A673 (cell line): Measurements from ENCODE around the gene LUZP4. TPM values are rescaled to one million over a fixed set of nuclear protein-coding genes. Genes with fewer than 3 reads are reported as not detected.
"Not testable (repeated sequence)": the region's sequence is repeated elsewhere in the genome, so short reads cannot be mapped to it uniquely, and the experiment has no call there.

Source experiments
- BruUV-seq: library from RNA; stranded (reverse); fragments of 400-500 nt; replicated peaks from 2 replicates; lab custom pipeline; 2021; lab: Mats Ljungman, UMichigan
- CTCF ChIA-PET: fragments of 300-600 bp; sonication (Branson Sonifier 250); formaldehyde crosslinking; loops from one replicate; lab custom pipeline; 2022; ENCODE audit warnings: antibody characterized with exemption; lab: Charles Lee
- POLR2A ChIA-PET: fragments of 300-600 bp; sonication (Branson Sonifier 250); formaldehyde crosslinking; loops from one replicate; lab custom pipeline; 2022; ENCODE audit warnings: antibody characterized with exemption; ENCODE audit not compliant: low non-redundant PET; lab: Charles Lee
- DNase-seq: peaks from one replicate; pipeline ENCODE4 v3.0.0-alpha.2; 2015; ENCODE audit warnings: low spot score
- H3K27ac ChIP-seq: fragments of 200-600 bp; sonication (generic); 2 replicates; pipeline ENCODE4 v1.5.1; 2016; ENCODE audit warnings: mixed run types, low read depth, mild to moderate bottlenecking, mixed read lengths, antibody characterized with exemption, low read length; ENCODE audit not compliant: poor library complexity, severe bottlenecking
- H3K27me3 ChIP-seq: fragments of 200-600 bp; sonication (generic); replicated peaks from 2 replicates; pipeline ENCODE4 v1.6.1; 2017; ENCODE audit warnings: mixed run types, low read depth, mild to moderate bottlenecking, mixed read lengths, antibody characterized with exemption, low read length; ENCODE audit not compliant: insufficient read depth, poor library complexity
- H3K36me3 ChIP-seq: fragments of 200-600 bp; sonication (generic); 2 replicates; pipeline ENCODE4 v1.6.1; 2016; ENCODE audit warnings: mixed run types, mild to moderate bottlenecking, mixed read lengths, antibody characterized with exemption, low read length; ENCODE audit not compliant: insufficient read depth, poor library complexity, severe bottlenecking
- H3K4me1 ChIP-seq: fragments of 200-600 bp; sonication (generic); 2 replicates; pipeline ENCODE4 v1.6.1; 2017; ENCODE audit warnings: mixed run types, mild to moderate bottlenecking, mixed read lengths, antibody characterized with exemption, low read length; ENCODE audit not compliant: insufficient read depth, poor library complexity, severe bottlenecking
- H3K4me3 ChIP-seq: fragments of 200-600 bp; sonication (generic); 2 replicates; pipeline ENCODE4 v1.5.1; 2016; ENCODE audit warnings: low read depth, mixed run types, mild to moderate bottlenecking, mixed read lengths, low read length; ENCODE audit not compliant: poor library complexity, severe bottlenecking
- H3K9me3 ChIP-seq: fragments of 200-600 bp; sonication (generic); 2 replicates; pipeline ENCODE4 v1.6.1; 2016; ENCODE audit warnings: mixed run types, low read depth, mild to moderate bottlenecking, mixed read lengths, antibody characterized with exemption, low read length; ENCODE audit not compliant: poor library complexity, severe bottlenecking
- CTCF ChIP-seq: fragments of 300-800, 200-600 bp; sonication (generic); conservative IDR thresholded peaks from 2 replicates; pipeline ENCODE4 v1.5.1; 2017; ENCODE audit warnings: low read depth, mild to moderate bottlenecking, antibody characterized with exemption, low read length, moderate library complexity, mixed read lengths
- EZH2 ChIP-seq: fragments of 200-600 bp; sonication (generic); IDR thresholded peaks from 2 replicates; pipeline ENCODE4 v1.6.1; 2017; ENCODE audit warnings: borderline replicate concordance, low read depth, mild to moderate bottlenecking, mixed read lengths, antibody characterized with exemption, low read length; ENCODE audit not compliant: poor library complexity, severe bottlenecking
- intact Hi-C: fragments of 100-400 bp; cut with micrococcal nuclease; formaldehyde crosslinking; loops from one replicate; pipeline ENCODE4 v1.10.0; 2022; ENCODE audit not compliant: unreplicated experiment
- total RNA-seq: library from RNA; stranded (reverse); gene quantifications from 2 replicates; pipeline ENCODE4 v1.2.3, GENCODE V29; 2021

The LUZP4 gene
- total RNA-seq, 1 experiment from 2014 or later, result not detected

- Histone ChIP-seq H3K36me3 (no peaks in the 10 kb centered on the region), H3K27me3 (peaks cover 13% of the 10 kb centered on the region), H3K27ac (no peak overlapping the region), H3K4me3 (no peak overlapping the region), H3K9me3 (no peaks in the 10 kb centered on the region), H3K4me1 (no peaks in the 10 kb centered on the region)
- CTCF ChIA-PET, result no interaction called here
- POLR2A ChIA-PET, result no interaction called here
- BruUV-seq, result no TSS peak
- intact Hi-C loops, result no loop called here
- TF ChIP-seq EZH2 (no peak), CTCF (no peak)
- DNase-seq, result no peak
These were observed 28.6 kb downstream of the LUZP4 start for GRCh38 chrX:115318139-115318538.

DNA sequence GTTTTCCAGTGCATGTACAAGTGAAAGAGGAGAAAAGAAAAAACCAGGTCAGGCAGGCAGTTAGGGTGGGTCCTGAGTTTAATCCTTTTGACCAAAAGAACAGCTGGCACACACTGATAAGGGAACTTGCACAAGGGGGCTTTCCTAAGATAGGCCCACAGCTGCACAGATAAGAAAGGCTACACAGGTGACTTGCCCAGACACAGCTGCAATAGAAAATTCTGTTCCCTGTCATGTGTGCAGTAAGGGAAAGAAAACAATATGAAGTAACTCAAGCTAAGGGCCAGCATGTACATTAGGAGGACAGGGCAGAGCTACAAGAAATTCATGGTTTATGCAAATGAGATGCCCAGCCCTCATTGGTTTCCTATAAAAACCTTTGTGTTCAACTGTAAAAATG is 32.9 kb downstream of the LUZP4 start:
- Histone ChIP-seq H3K9me3 (no peaks in the 10 kb centered on the region), H3K36me3 (no peaks in the 10 kb centered on the region), H3K27ac (no peak overlapping the region), H3K4me1 (no peaks in the 10 kb centered on the region), H3K27me3 (peaks cover 6% of the 10 kb centered on the region), H3K4me3 (no peak overlapping the region)
- no TSS peak for BruUV-seq
- ChIA-PET POLR2A (no interaction called here), CTCF (no interaction called here)
- DNase-seq, result no peak
- intact Hi-C loops, result no loop called here
- no peak for TF ChIP-seq EZH2
- TF ChIP-seq CTCF, result no peak

GRCh38 chrX:115324194-115324593 is 34.7 kb downstream of the LUZP4 start:
- ChIA-PET POLR2A (no interaction called here), CTCF (no interaction called here)
- H3K27ac ChIP-seq, result no peak overlapping the region
- no peak for DNase-seq
- no TSS peak for BruUV-seq
- intact Hi-C loops, result no loop called here
- H3K9me3 ChIP-seq, result no peaks in the 10 kb centered on the region
- H3K4me1 ChIP-seq, result no peaks in the 10 kb centered on the region
- TF ChIP-seq CTCF, result no peak
- TF ChIP-seq EZH2, result no peak
- no peak overlapping the region for H3K4me3 ChIP-seq
- peaks cover 1% of the 10 kb centered on the region for H3K27me3 ChIP-seq
- no peaks in the 10 kb centered on the region for H3K36me3 ChIP-seq

- intact Hi-C loops, BruUV-seq, H3K36me3 ChIP-seq, H3K4me3 ChIP-seq, H3K4me1 ChIP-seq, H3K27me3 ChIP-seq, DNase-seq, POLR2A ChIA-PET, H3K27ac ChIP-seq, CTCF ChIA-PET, H3K9me3 ChIP-seq: not testable (repeated sequence)
These were observed 39.8 kb downstream of the LUZP4 start for GRCh38 chrX:115329282-115329681.
